Natural killer cell treated with Interleukin-12 subunit alpha and Interleukin-12 subunit beta and Interleukin-15 and Interleukin-18, amount 100 ng/mL, for 72 hours (primary cell): ENCODE results near the gene SLCO4A1. TPM values are rescaled to one million over a fixed set of nuclear protein-coding genes. Genes with fewer than 3 reads are reported as not detected.

ENCODE experiments used
- ATAC-seq, 2 donors: fragments of 150-1000 bp; cut with Tn5 transposase in 1 of 2; sonication (Bioruptor Pico), chemical (Tn5 transposase) in 1 of 2; 2 replicates each; pipeline ENCODE4 v1.10.0; 2021
- DNase-seq: peaks from one replicate; pipeline ENCODE4 v3.0.0; 2022; ENCODE audit warnings: low spot score
- H3K27ac Mint-ChIP-seq, 2 donors: 1 replicate in 1 of 2; 2 replicates in 1 of 2; pipeline ENCODE4 v1.8.0; 2022; ENCODE audit warnings: mixed read lengths in 2 of 2, mild to moderate bottlenecking in 1 of 2, moderate library complexity in 1 of 2
- H3K27me3 Mint-ChIP-seq, 2 donors: 1 replicate in 1 of 2; 2 replicates in 1 of 2; pipeline ENCODE4 v1.8.0; 2022; ENCODE audit warnings: mixed read lengths in 2 of 2
- H3K36me3 Mint-ChIP-seq: one replicate; pipeline ENCODE4 v1.8.0; 2022; ENCODE audit warnings: mixed read lengths
- H3K4me1 Mint-ChIP-seq, 2 donors: 1 replicate in 1 of 2; 2 replicates in 1 of 2; pipeline ENCODE4 v1.8.0; 2022; ENCODE audit warnings: low read depth in 2 of 2, mixed read lengths in 2 of 2, mild to moderate bottlenecking in 1 of 2
- H3K4me3 Mint-ChIP-seq: one replicate; pipeline ENCODE4 v1.8.0; 2022; ENCODE audit warnings: mixed read lengths
- H3K9me3 Mint-ChIP-seq: 2 replicates; pipeline ENCODE4 v1.8.0; 2022; ENCODE audit warnings: mixed read lengths
- total RNA-seq, 2 donors: library from RNA; stranded (reverse); gene quantifications; one replicate each; pipeline ENCODE4 v1.2.3, GENCODE V29; 2022

The SLCO4A1 gene
- total RNA-seq, 2 donors from 2014 or later = 42.9 to 88.3 TPM

- peaks cover 10 to 28% of the 10 kb centered on the region in 2 donors for H3K27me3 Mint-ChIP-seq
- no peaks in the 10 kb centered on the region for H3K9me3 Mint-ChIP-seq
- H3K36me3 Mint-ChIP-seq = no peaks in the 10 kb centered on the region
- H3K27ac Mint-ChIP-seq = peak overlapping the region; percentile 4 to 38
- no peak for DNase-seq
- no peak for ATAC-seq
- H3K4me3 Mint-ChIP-seq = no peak overlapping the region
- peaks cover 5 to 20% of the 10 kb centered on the region in 2 donors for H3K4me1 Mint-ChIP-seq
Measured at GRCh38 chr20:62632575-62633090, 9.7 kb upstream of the SLCO4A1 start.

GRCh38 chr20:62633598-62634329 lies 8.5 kb upstream of the SLCO4A1 start:
- no peaks in the 10 kb centered on the region for H3K36me3 Mint-ChIP-seq
- no peaks in the 10 kb centered on the region for H3K9me3 Mint-ChIP-seq
- ATAC-seq (no peak), DNase-seq (no peak)
- H3K27me3 Mint-ChIP-seq = peaks cover 10 to 28% of the 10 kb centered on the region in 2 donors
- peak overlapping the region; percentile 4 to 38 for H3K27ac Mint-ChIP-seq
- H3K4me1 Mint-ChIP-seq = peaks cover 5 to 20% of the 10 kb centered on the region in 2 donors
- H3K4me3 Mint-ChIP-seq = no peak overlapping the region

- H3K9me3 Mint-ChIP-seq = no peaks in the 10 kb centered on the region
- no peak overlapping the region for H3K4me3 Mint-ChIP-seq
- H3K4me1 Mint-ChIP-seq = peaks cover 5 to 20% of the 10 kb centered on the region in 2 donors
- ATAC-seq (no peak), DNase-seq (no peak)
- H3K27ac Mint-ChIP-seq = no peak overlapping the region
- peaks cover 10 to 28% of the 10 kb centered on the region in 2 donors for H3K27me3 Mint-ChIP-seq
- no peaks in the 10 kb centered on the region for H3K36me3 Mint-ChIP-seq
Measured at GRCh38 chr20:62634330-62634967, 7.9 kb upstream of the SLCO4A1 start.

- Mint-ChIP-seq H3K27ac (peak overlapping the region; percentile 12 to 83), H3K4me3 (no peak overlapping the region), H3K27me3 (peaks cover 10 to 28% of the 10 kb centered on the region in 2 donors), H3K9me3 (no peaks in the 10 kb centered on the region), H3K4me1 (peaks cover 5 to 20% of the 10 kb centered on the region in 2 donors), H3K36me3 (no peaks in the 10 kb centered on the region)
- DNase-seq = no peak
- ATAC-seq = no peak
Measured at GRCh38 chr20:62635232-62635631, 7.1 kb upstream of the SLCO4A1 start.

GRCh38 chr20:62635852-62636251 lies 6.5 kb upstream of the SLCO4A1 start:
- H3K27ac Mint-ChIP-seq = peak overlapping the region; percentile 12 to 83
- ATAC-seq (no peak), DNase-seq (no peak)
- peaks cover 5 to 20% of the 10 kb centered on the region in 2 donors for H3K4me1 Mint-ChIP-seq
- no peaks in the 10 kb centered on the region for H3K36me3 Mint-ChIP-seq
- H3K4me3 Mint-ChIP-seq = no peak overlapping the region
- no peaks in the 10 kb centered on the region for H3K9me3 Mint-ChIP-seq
- peaks cover 10 to 28% of the 10 kb centered on the region in 2 donors for H3K27me3 Mint-ChIP-seq

- Mint-ChIP-seq H3K4me1 (peaks cover 9 to 22% of the 10 kb centered on the region in 2 donors), H3K36me3 (no peaks in the 10 kb centered on the region), H3K27me3 (peaks cover 10 to 28% of the 10 kb centered on the region in 2 donors), H3K27ac (no peak overlapping the region), H3K4me3 (no peak overlapping the region), H3K9me3 (no peaks in the 10 kb centered on the region)
- DNase-seq = no peak
- no peak for ATAC-seq
Measured at GRCh38 chr20:62636446-62636845, 5.9 kb upstream of the SLCO4A1 start.

- H3K9me3 Mint-ChIP-seq = no peaks in the 10 kb centered on the region
- H3K36me3 Mint-ChIP-seq = no peaks in the 10 kb centered on the region
- H3K27me3 Mint-ChIP-seq = peaks cover 10 to 27% of the 10 kb centered on the region in 2 donors
- H3K4me3 Mint-ChIP-seq = no peak overlapping the region
- ATAC-seq = no peak
- peaks cover 12 to 21% of the 10 kb centered on the region in 2 donors for H3K4me1 Mint-ChIP-seq
- DNase-seq = no peak
- no peak overlapping the region for H3K27ac Mint-ChIP-seq
Measured at GRCh38 chr20:62637110-62637509, 5.2 kb upstream of the SLCO4A1 start.

GRCh38 chr20:62637521-62638054 lies 4.7 kb upstream of the SLCO4A1 start:
- ATAC-seq = no peak
- Mint-ChIP-seq H3K4me1 (peaks cover 10 to 17% of the 10 kb centered on the region in 2 donors), H3K27me3 (peaks cover 10 to 23% of the 10 kb centered on the region in 2 donors), H3K9me3 (no peaks in the 10 kb centered on the region), H3K4me3 (no peak overlapping the region), H3K36me3 (no peaks in the 10 kb centered on the region), H3K27ac (no peak overlapping the region)
- DNase-seq = no peak

GRCh38 chr20:62638055-62638570 lies 4.2 kb upstream of the SLCO4A1 start:
- Mint-ChIP-seq H3K27me3 (peaks cover 10 to 17% of the 10 kb centered on the region in 2 donors), H3K9me3 (no peaks in the 10 kb centered on the region), H3K4me1 (peaks cover 7 to 12% of the 10 kb centered on the region in 2 donors), H3K36me3 (no peaks in the 10 kb centered on the region), H3K4me3 (no peak overlapping the region), H3K27ac (no peak overlapping the region)
- no peak for ATAC-seq
- no peak for DNase-seq

- Mint-ChIP-seq H3K27me3 (peaks cover 10 to 12% of the 10 kb centered on the region in 2 donors), H3K36me3 (no peaks in the 10 kb centered on the region), H3K4me1 (peaks cover 7 to 10% of the 10 kb centered on the region in 2 donors), H3K9me3 (no peaks in the 10 kb centered on the region), H3K4me3 (no peak overlapping the region), H3K27ac (no peak overlapping the region)
- ATAC-seq = no peak
- DNase-seq = no peak
Measured at GRCh38 chr20:62638679-62639406, 3.5 kb upstream of the SLCO4A1 start.

GRCh38 chr20:62639765-62640164 lies 2.5 kb upstream of the SLCO4A1 start:
- H3K4me3 Mint-ChIP-seq = no peak overlapping the region
- no peak for ATAC-seq

GRCh38 chr20:62640870-62641269 lies 1.4 kb upstream of the SLCO4A1 start:
- H3K4me1 Mint-ChIP-seq = peaks cover 7 to 8% of the 10 kb centered on the region in 2 donors
- no peak for ATAC-seq
- no peaks in the 10 kb centered on the region for H3K9me3 Mint-ChIP-seq
- peaks cover 3 to 5% of the 10 kb centered on the region in 2 donors for H3K27me3 Mint-ChIP-seq
- H3K36me3 Mint-ChIP-seq = no peaks in the 10 kb centered on the region
- peak overlapping the region; percentile 81 for H3K4me3 Mint-ChIP-seq
- DNase-seq = no peak
- H3K27ac Mint-ChIP-seq = no peak overlapping the region

More at GRCh38 chr20:62639765-62640164, 2.5 kb upstream of the SLCO4A1 start:
- no peak for DNase-seq
- H3K9me3 Mint-ChIP-seq = no peaks in the 10 kb centered on the region
- H3K4me1 Mint-ChIP-seq = peaks cover 7 to 10% of the 10 kb centered on the region in 2 donors
- H3K27ac Mint-ChIP-seq = no peak overlapping the region
- no peaks in the 10 kb centered on the region for H3K36me3 Mint-ChIP-seq
- peaks cover 10 to 12% of the 10 kb centered on the region in 2 donors for H3K27me3 Mint-ChIP-seq

- H3K27ac Mint-ChIP-seq = peak overlapping the region in 1 of 2 donors; percentile 55
- H3K4me1 Mint-ChIP-seq = peaks cover 5 to 7% of the 10 kb centered on the region in 2 donors
- H3K36me3 Mint-ChIP-seq = no peaks in the 10 kb centered on the region
- DNase-seq = no peak
- H3K4me3 Mint-ChIP-seq = peak overlapping the region; percentile 81
- no peaks in the 10 kb centered on the region for H3K27me3 Mint-ChIP-seq
- H3K9me3 Mint-ChIP-seq = no peaks in the 10 kb centered on the region
- ATAC-seq = no peak
Measured at GRCh38 chr20:62641321-62642050, 817 bp upstream of the SLCO4A1 start.
